GM12878 (cell line): Measurements from ENCODE around the gene MACROD2. TPM values are rescaled to one million over a fixed set of nuclear protein-coding genes. Genes with fewer than 3 reads are reported as not detected.
"Not testable (repeated sequence)": the region's sequence is repeated elsewhere in the genome, so short reads cannot be mapped to it uniquely, and the experiment has no call there.

ENCODE experiments used
- ATAC-seq: fragments of 200-7000 bp; cut with Tn5 transposase; 3 replicates; pipeline ENCODE4 v1.9.1; 2020; ENCODE audit warnings: mild to moderate bottlenecking, moderate library complexity
- BruUV-seq: library from RNA; stranded (reverse); fragments of 400-500 nt; replicated peaks from 2 replicates; lab custom pipeline; 2021; lab: Mats Ljungman, UMichigan
- CTCF ChIA-PET: fragments of 300-600 bp; sonication (Branson Sonifier 250); formaldehyde crosslinking; extraction: SDS; loops from one replicate; lab custom pipeline; 2021; ENCODE audit warnings: inconsistent platforms; lab: Yijun Ruan, JAX
- POLR2A ChIA-PET: fragments of 350-600 bp; formaldehyde crosslinking; extraction: SDS; loops from one replicate; lab custom pipeline; 2021; ENCODE audit warnings: inconsistent platforms; lab: Charles Lee
- RAD21 ChIA-PET: fragments of 300-600 bp; sonication (Branson Sonifier 250); formaldehyde crosslinking; loops from one replicate; lab custom pipeline; 2023; ENCODE audit warnings: antibody characterized with exemption; ENCODE audit not compliant: unreplicated experiment; lab: Charles Lee
- SMC1A ChIA-PET: fragments of 300-600 bp; sonication (Branson Sonifier 250); formaldehyde crosslinking; loops from one replicate; lab custom pipeline; 2023; ENCODE audit not compliant: unreplicated experiment, uncharacterized antibody; lab: Charles Lee
- DNase-seq: peaks from one replicate; pipeline ENCODE4 v3.0.0-alpha.2; 2011; ENCODE audit warnings: low read depth, low spot score
- FAIRE-seq: peaks from 3 replicates; lab custom pipeline; 2011; peaks lifted over from hg19 to GRCh38; lab: Jason Lieb, UNC
- H2AFZ ChIP-seq: 2 replicates; pipeline ENCODE4 v1.6.0; 2011; ENCODE audit warnings: low read depth, low read length, control low read depth; ENCODE audit not compliant: control insufficient read depth
- H3K27ac ChIP-seq: 2 replicates; pipeline ENCODE4 v1.5.1; 2011; ENCODE audit warnings: control low read depth; ENCODE audit not compliant: control insufficient read depth, insufficient read depth
- H3K27me3 ChIP-seq, 2 experiments: replicated peaks in 1 of 2; 2 replicates each; pipeline versions ENCODE4 v1.6.0 to v1.6.1; 2011; ENCODE audit warnings: low read length in 1 of 2; ENCODE audit not compliant: control insufficient read depth in 2 of 2, insufficient read depth in 2 of 2
- H3K36me3 ChIP-seq, 2 experiments: 2 replicates each; pipeline ENCODE4 v1.5.1; 2011; ENCODE audit warnings: low read length in 1 of 2; ENCODE audit not compliant: control insufficient read depth in 2 of 2, insufficient read depth in 2 of 2
- H3K4me1 ChIP-seq: 2 replicates; pipeline ENCODE4 v1.6.1; 2011; ENCODE audit warnings: mild to moderate bottlenecking, low read length, moderate library complexity, mixed read lengths; ENCODE audit not compliant: control insufficient read depth, insufficient read depth
- H3K4me2 ChIP-seq: 2 replicates; pipeline ENCODE4 v1.6.0; 2011; ENCODE audit warnings: control low read depth; ENCODE audit not compliant: control insufficient read depth, insufficient read depth
- H3K4me3 ChIP-seq: fragments of 200-600 bp; sonication (generic); 2 replicates; pipeline ENCODE4 v1.5.1; 2016
- H3K79me2 ChIP-seq: 2 replicates; pipeline ENCODE4 v1.6.0; 2011; ENCODE audit warnings: low read length; ENCODE audit not compliant: control insufficient read depth, insufficient read depth
- H3K9ac ChIP-seq: 2 replicates; pipeline ENCODE4 v1.8.0; 2011; ENCODE audit warnings: low read length, control low read depth, mixed read lengths; ENCODE audit not compliant: control insufficient read depth, insufficient read depth
- H3K9me3 ChIP-seq: replicated peaks from 3 replicates; pipeline ENCODE4 v1.5.1; 2011; ENCODE audit warnings: mild to moderate bottlenecking, low read length; ENCODE audit not compliant: control insufficient read depth, insufficient read depth
- H4K20me1 ChIP-seq: 2 replicates; pipeline ENCODE4 v1.6.0; 2011; ENCODE audit not compliant: control insufficient read depth, insufficient read depth
- CEBPB ChIP-seq, 2 experiments: fragments of 150-350 bp in 1 of 2; IDR thresholded peaks; 2 replicates each; pipeline ENCODE4 v1.6.1; 2012 to 2014; ENCODE audit warnings: low read depth in 2 of 2, low read length in 2 of 2, borderline replicate concordance in 1 of 2, inconsistent platforms in 1 of 2
- SMC3 ChIP-seq: IDR thresholded peaks from 2 replicates; pipeline ENCODE4 v1.6.1; 2011; ENCODE audit warnings: low read length, improper control_type of control experiment, borderline replicate concordance
- SPI1 ChIP-seq: IDR thresholded peaks from 2 replicates; pipeline ENCODE4 v1.6.1; 2011; ENCODE audit warnings: low read depth, mild to moderate bottlenecking, low read length, moderate library complexity, borderline replicate concordance; ENCODE audit not compliant: insufficient read depth
- TCF3 ChIP-seq: IDR thresholded peaks from 2 replicates; pipeline ENCODE4 v1.6.1; 2012; ENCODE audit warnings: low read depth, mild to moderate bottlenecking, low read length, borderline replicate concordance; ENCODE audit not compliant: insufficient read depth
- ZNF687 ChIP-seq: fragments of 450-650 bp; IDR thresholded peaks from 2 replicates; pipeline ENCODE4 v1.6.1; 2017; ENCODE audit warnings: mild to moderate bottlenecking, moderate library complexity
- ZSCAN29 ChIP-seq: fragments of 450-650 bp; IDR thresholded peaks from 2 replicates; pipeline ENCODE4 v1.6.1; 2017; ENCODE audit warnings: mild to moderate bottlenecking, moderate library complexity
- WGBS: methylation state at CpG from one replicate; pipeline ENCODE4 v1.1.6; 2016; ENCODE audit warnings: low lambda C conversion rate; ENCODE audit not compliant: insufficient replicate concordance, insufficient coverage; ENCODE audit errors: missing lambda C conversion rate; 5-methylcytosine and 5-hydroxymethylcytosine counted together
- in situ Hi-C: fragments of 300-500 bp; cut with MboI; formaldehyde crosslinking; loops from 9 replicates; pipeline ENCODE4 v1.14.3; 2018; ENCODE audit warnings: mixed read lengths
- intact Hi-C: fragments of 100-400 bp; cut with micrococcal nuclease; formaldehyde crosslinking; loops from one replicate; pipeline ENCODE4 v1.14.2; 2022; ENCODE audit not compliant: unreplicated experiment
- polyA plus RNA-seq, 11 experiments: library from polyadenylated mRNA; depleted of rRNA in 4 of 11; unstranded in 6 of 11; stranded (reverse) in 5 of 11; fragments of >200 nt; fragmentation: Nextera tagmentation in 4 of 11; fragmentation: Illumina TruSeq in 1 of 11; extraction: Ambion mirVana in 4 of 11; extraction: Trizol in 1 of 11; gene quantifications; 1 replicate in 1 of 11; 2 replicates in 10 of 11; pipeline versions ENCODE4 v1.2.1 to v1.2.3, GENCODE V29; 2011 to 2016; ENCODE audit warnings: inconsistent platforms in 2 of 11, missing spikeins in 2 of 11, low read depth in 1 of 11
- total RNA-seq, 4 experiments: library from RNA; depleted of rRNA in 3 of 4; stranded (reverse); fragments of >200 nt in 3 of 4; fragmentation: Illumina TruSeq in 1 of 4; extraction: Trizol in 1 of 4; gene quantifications; 2 replicates each; pipeline versions ENCODE4 v1.2.1 to v1.2.3, GENCODE V29; 2013 to 2021

Gene MACROD2
- total and polyA plus RNA-seq, 10 of the 15 experiments (the other 5 are each of a cell fraction or from before 2014, with no cell fraction given), result 1.1 to 21.5 (median 2.2) TPM

DNA sequence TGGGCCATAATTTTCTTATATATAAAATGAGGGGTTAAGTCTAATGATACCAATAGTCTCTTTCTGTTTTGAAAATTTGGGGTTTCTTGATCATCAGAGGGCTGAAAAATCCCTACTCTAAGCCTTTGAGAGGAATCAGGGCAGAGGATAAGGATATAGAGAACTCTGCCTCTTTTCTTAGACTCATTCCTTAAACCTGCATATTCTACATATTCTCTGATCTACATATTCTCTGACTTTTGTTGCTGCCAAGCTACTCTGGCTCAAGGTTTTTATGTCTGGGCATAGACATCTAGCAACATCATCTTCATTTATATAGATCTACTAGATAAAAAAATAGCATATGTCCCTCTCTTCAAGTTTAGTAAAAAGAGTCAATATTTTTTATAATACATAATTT, 270.9 kb downstream of the MACROD2 start:
- SMC1A ChIA-PET, result no interaction called here
- TF ChIP-seq ZNF687 (no peak), SMC3 (no peak), CEBPB (IDR thresholded peaks at IDR 0.05; ENCODE audit: borderline replicate concordance in 1 of 2, low read depth in 2 of 2, low read length in 2 of 2) (no peak), SPI1 (no peak), ZSCAN29 (no peak), TCF3 (no peak)
- no peak for DNase-seq
- POLR2A ChIA-PET, result no interaction called here
- no peaks in the 10 kb centered on the region for H3K36me3 ChIP-seq
- no peaks in the 10 kb centered on the region; the same call in 2 of the 3 replicates for H3K9me3 ChIP-seq
- RAD21 ChIA-PET, result no interaction called here
- in situ Hi-C loops, result no loop called here
- no peak overlapping the region for H3K9ac ChIP-seq
- no peaks in the 10 kb centered on the region for H3K4me1 ChIP-seq
- no peak for FAIRE-seq
- no peak for ATAC-seq
- intact Hi-C loops, result no loop called here
- no peak overlapping the region for H3K4me2 ChIP-seq
- H3K27me3 ChIP-seq, result no peaks in the 10 kb centered on the region
- no peaks in the 10 kb centered on the region for H4K20me1 ChIP-seq
- CTCF ChIA-PET, result no interaction called here
- H2AFZ ChIP-seq, result no peak overlapping the region
- no peaks in the 10 kb centered on the region for H3K79me2 ChIP-seq
- H3K4me3 ChIP-seq, result no peak overlapping the region
- H3K27ac ChIP-seq, result no peak overlapping the region
- no TSS peak for BruUV-seq

DNA sequence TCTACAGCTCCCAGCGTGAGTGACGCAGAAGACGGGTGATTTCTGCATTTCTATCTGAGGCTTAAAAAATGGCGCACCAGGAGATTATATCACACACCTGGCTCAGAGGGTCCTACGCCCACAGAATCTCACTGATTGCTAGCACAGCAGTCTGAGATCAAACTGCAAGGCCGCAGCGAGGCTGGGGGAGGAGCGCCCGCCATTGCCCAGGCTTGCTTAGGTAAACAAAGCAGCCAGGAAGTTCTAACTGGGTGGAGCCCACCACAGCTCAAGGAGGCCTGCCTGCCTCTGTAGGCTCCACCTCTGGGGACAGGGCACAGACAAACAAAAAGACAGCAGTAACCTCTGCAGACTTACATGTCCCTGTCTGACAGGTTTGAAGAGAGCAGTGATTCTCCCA, 275.4 kb downstream of the MACROD2 start:
- FAIRE-seq, SMC1A ChIA-PET, intact Hi-C loops, H2AFZ ChIP-seq, ATAC-seq, H3K9me3 ChIP-seq, H3K4me1 ChIP-seq, H3K27me3 ChIP-seq, H3K36me3 ChIP-seq, H3K27ac ChIP-seq, H4K20me1 ChIP-seq, in situ Hi-C loops, H3K4me2 ChIP-seq, BruUV-seq, RAD21 ChIA-PET, H3K9ac ChIP-seq, POLR2A ChIA-PET, CTCF ChIA-PET, H3K79me2 ChIP-seq, H3K4me3 ChIP-seq, DNase-seq: not testable (repeated sequence)
- 70% methylated on average over 9 of the region's 9 CpGs for WGBS
